ENCODE results near the gene GALR2. TPM values are rescaled to one million over a fixed set of nuclear protein-coding genes. Genes with fewer than 3 reads are reported as not detected.

The GALR2 gene
- total and polyA plus RNA-seq, 10 of the 15 experiments (the other 5 are each of a cell fraction or from before 2014, with no cell fraction given) = 0.06 to 1.2 (median 0.22) TPM; not detected in 5

DNA sequence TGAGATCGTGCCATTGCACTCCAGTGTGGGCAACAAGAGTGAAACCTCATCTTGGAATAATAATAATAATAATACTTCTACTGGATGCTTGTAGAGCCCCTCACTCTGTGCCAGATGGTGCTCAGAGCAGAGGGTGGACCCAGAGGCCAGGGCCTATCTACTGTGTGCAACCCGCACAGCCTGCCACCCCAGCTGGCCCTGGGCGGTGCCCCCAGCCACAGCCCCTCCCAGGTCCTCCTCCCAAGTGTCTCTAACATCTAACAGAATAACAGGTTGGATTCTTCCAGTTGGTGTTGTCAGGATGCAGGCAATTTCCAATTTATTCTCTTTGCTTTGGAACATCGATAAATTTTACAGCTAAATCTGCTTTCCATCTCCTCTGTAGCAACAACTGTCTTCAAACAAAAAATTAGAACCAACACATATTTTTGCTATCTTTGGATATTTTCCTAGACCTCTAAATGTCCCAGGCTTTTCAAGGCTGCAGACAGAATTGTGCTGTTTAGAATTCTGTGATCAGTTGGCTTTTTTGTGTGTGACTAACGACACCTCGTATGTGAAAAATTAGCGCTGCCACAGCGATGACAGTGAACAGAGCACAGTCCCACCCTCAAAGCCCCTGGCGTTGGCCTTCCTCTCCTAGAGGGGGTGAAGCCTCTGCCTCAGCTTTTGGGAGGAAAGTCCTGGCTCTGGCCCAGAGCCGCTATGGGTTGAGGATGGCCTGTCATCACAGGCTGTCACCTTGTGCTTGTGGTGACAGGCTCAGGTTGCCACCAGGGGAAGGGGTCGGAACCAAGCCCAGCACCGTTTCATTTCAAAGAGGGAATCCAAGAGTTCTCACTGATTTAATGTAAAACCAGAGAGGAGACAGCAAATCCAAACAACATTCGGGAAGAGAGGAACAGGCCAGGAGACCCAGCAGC lies 39.9 kb upstream of the GALR2 start (continued):
- no peak for TF ChIP-seq ZNF687 (IDR thresholded peaks at IDR 0.05)

GRCh38 chr17:76036497-76037261 lies 37.9 kb upstream of the GALR2 start:
- no peaks in the 10 kb centered on the region for H4K20me1 ChIP-seq (ENCODE audit: control insufficient read depth, insufficient read depth)
- POLR2A ChIA-PET = interaction anchor here (0.5 kb wide), 1 partner anchor 148 kb away, joined by 5 read pairs; no protein-coding TSS in a partner anchor

More at GRCh38 chr17:76036497-76037261, 37.9 kb upstream of the GALR2 start:
- Histone ChIP-seq H3K36me3 (ENCODE audit: control insufficient read depth in 2 of 2, insufficient read depth in 2 of 2, low read length in 1 of 2) (peaks cover 14 to 25% of the 10 kb centered on the region in 2 experiments), H3K79me2 (ENCODE audit: control insufficient read depth, insufficient read depth, low read length) (no peaks in the 10 kb centered on the region), H3K9me3 (replicated peaks; ENCODE audit: control insufficient read depth, insufficient read depth, low read length) (no peaks in the 10 kb centered on the region), H3K9ac (ENCODE audit: control insufficient read depth, insufficient read depth, low read length) (no peak overlapping the region), H3K4me3 (no peak overlapping the region), H3K27me3 (replicated peaks in 1 of 2; ENCODE audit: control insufficient read depth in 2 of 2, insufficient read depth in 2 of 2, low read length in 1 of 2) (no peaks in the 10 kb centered on the region), H2AFZ (ENCODE audit: control insufficient read depth, low read depth, low read length) (no peak overlapping the region), H3K4me1 (ENCODE audit: control insufficient read depth, insufficient read depth, low read length) (no peaks in the 10 kb centered on the region), H3K4me2 (ENCODE audit: control insufficient read depth, insufficient read depth) (no peak overlapping the region), H3K27ac (ENCODE audit: control insufficient read depth, insufficient read depth) (no peak overlapping the region)
- in situ Hi-C loops (cut with MboI) = no loop called here
- intact Hi-C loops (cut with micrococcal nuclease; ENCODE audit: unreplicated experiment) = no loop called here
- BruUV-seq (replicated peaks) = no TSS peak
- ChIA-PET CTCF (interaction anchor here (1.0 kb wide), 1 partner anchor 371 kb away, joined by 3 read pairs; no protein-coding TSS in a partner anchor), SMC1A (ENCODE audit: uncharacterized antibody, unreplicated experiment) (no interaction called here), RAD21 (ENCODE audit: unreplicated experiment) (no interaction called here)
- TF ChIP-seq CEBPB (IDR thresholded peaks at IDR 0.05; ENCODE audit: borderline replicate concordance in 1 of 2, low read depth in 2 of 2, low read length in 2 of 2) (no peak), IKZF2 (IDR thresholded peaks at IDR 0.05) (no peak), POLR2A (IDR thresholded peaks at IDR 0.05; ENCODE audit: low read depth, low read length) (peak; percentile 16; the same call in 1 of the 2 replicates), TCF7 (IDR thresholded peaks at IDR 0.05; ENCODE audit: borderline replicate concordance) (no peak), ZBTB33 (IDR thresholded peaks at IDR 0.05) (no peak)
- DNase-seq (ENCODE audit: low read depth, low spot score) = no peak
- WGBS (ENCODE audit: insufficient coverage, insufficient replicate concordance, low lambda C conversion rate, missing lambda C conversion rate) = 91% methylated on average over 22 of the region's 22 CpGs
- ATAC-seq = no peak
- FAIRE-seq = no peak

Measured in GM12878 (cell line).